GM12878 (cell line): ENCODE results near the gene PSMA7. TPM values are rescaled to one million over a fixed set of nuclear protein-coding genes. Genes with fewer than 3 reads are reported as not detected.

Experiments
- ATAC-seq: fragments of 200-7000 bp; cut with Tn5 transposase; 3 replicates; pipeline ENCODE4 v1.9.1; 2020; ENCODE audit warnings: mild to moderate bottlenecking, moderate library complexity
- BruUV-seq: library from RNA; stranded (reverse); fragments of 400-500 nt; replicated peaks from 2 replicates; lab custom pipeline; 2021; lab: Mats Ljungman, UMichigan
- CTCF ChIA-PET: fragments of 300-600 bp; sonication (Branson Sonifier 250); formaldehyde crosslinking; extraction: SDS; loops from one replicate; lab custom pipeline; 2021; ENCODE audit warnings: inconsistent platforms; lab: Yijun Ruan, JAX
- POLR2A ChIA-PET: fragments of 350-600 bp; formaldehyde crosslinking; extraction: SDS; loops from one replicate; lab custom pipeline; 2021; ENCODE audit warnings: inconsistent platforms; lab: Charles Lee
- RAD21 ChIA-PET: fragments of 300-600 bp; sonication (Branson Sonifier 250); formaldehyde crosslinking; loops from one replicate; lab custom pipeline; 2023; ENCODE audit warnings: antibody characterized with exemption; ENCODE audit not compliant: unreplicated experiment; lab: Charles Lee
- SMC1A ChIA-PET: fragments of 300-600 bp; sonication (Branson Sonifier 250); formaldehyde crosslinking; loops from one replicate; lab custom pipeline; 2023; ENCODE audit not compliant: unreplicated experiment, uncharacterized antibody; lab: Charles Lee
- DNase-seq: peaks from one replicate; pipeline ENCODE4 v3.0.0-alpha.2; 2011; ENCODE audit warnings: low read depth, low spot score
- FAIRE-seq: peaks from 3 replicates; lab custom pipeline; 2011; peaks lifted over from hg19 to GRCh38; lab: Jason Lieb, UNC
- H2AFZ ChIP-seq: 2 replicates; pipeline ENCODE4 v1.6.0; 2011; ENCODE audit warnings: low read depth, low read length, control low read depth; ENCODE audit not compliant: control insufficient read depth
- H3K27ac ChIP-seq: 2 replicates; pipeline ENCODE4 v1.5.1; 2011; ENCODE audit warnings: control low read depth; ENCODE audit not compliant: control insufficient read depth, insufficient read depth
- H3K27me3 ChIP-seq, 2 experiments: replicated peaks in 1 of 2; 2 replicates each; pipeline versions ENCODE4 v1.6.0 to v1.6.1; 2011; ENCODE audit warnings: low read length in 1 of 2; ENCODE audit not compliant: control insufficient read depth in 2 of 2, insufficient read depth in 2 of 2
- H3K36me3 ChIP-seq, 2 experiments: 2 replicates each; pipeline ENCODE4 v1.5.1; 2011; ENCODE audit warnings: low read length in 1 of 2; ENCODE audit not compliant: control insufficient read depth in 2 of 2, insufficient read depth in 2 of 2
- H3K4me1 ChIP-seq: 2 replicates; pipeline ENCODE4 v1.6.1; 2011; ENCODE audit warnings: mild to moderate bottlenecking, low read length, moderate library complexity, mixed read lengths; ENCODE audit not compliant: control insufficient read depth, insufficient read depth
- H3K4me2 ChIP-seq: 2 replicates; pipeline ENCODE4 v1.6.0; 2011; ENCODE audit warnings: control low read depth; ENCODE audit not compliant: control insufficient read depth, insufficient read depth
- H3K4me3 ChIP-seq: fragments of 200-600 bp; sonication (generic); 2 replicates; pipeline ENCODE4 v1.5.1; 2016
- H3K79me2 ChIP-seq: 2 replicates; pipeline ENCODE4 v1.6.0; 2011; ENCODE audit warnings: low read length; ENCODE audit not compliant: control insufficient read depth, insufficient read depth
- H3K9ac ChIP-seq: 2 replicates; pipeline ENCODE4 v1.8.0; 2011; ENCODE audit warnings: low read length, control low read depth, mixed read lengths; ENCODE audit not compliant: control insufficient read depth, insufficient read depth
- H3K9me3 ChIP-seq: replicated peaks from 3 replicates; pipeline ENCODE4 v1.5.1; 2011; ENCODE audit warnings: mild to moderate bottlenecking, low read length; ENCODE audit not compliant: control insufficient read depth, insufficient read depth
- H4K20me1 ChIP-seq: 2 replicates; pipeline ENCODE4 v1.6.0; 2011; ENCODE audit not compliant: control insufficient read depth, insufficient read depth
- MEF2B ChIP-seq: fragments of 450-650 bp; IDR thresholded peaks from 2 replicates; pipeline ENCODE4 v1.6.1; 2018; ENCODE audit warnings: mild to moderate bottlenecking, moderate library complexity; ENCODE audit not compliant: partially characterized antibody, poor library complexity, severe bottlenecking
- MXI1 ChIP-seq: fragments of 150-350 bp; IDR thresholded peaks from 2 replicates; pipeline ENCODE4 v1.6.1; 2011; ENCODE audit warnings: low read depth, mild to moderate bottlenecking, inconsistent platforms, low read length, improper control_type of control experiment
- NFIC ChIP-seq: IDR thresholded peaks from 2 replicates; pipeline ENCODE4 v1.6.1; 2012; ENCODE audit warnings: low read depth, mild to moderate bottlenecking, inconsistent platforms, low read length, moderate library complexity
- ZNF384 ChIP-seq: IDR thresholded peaks from 2 replicates; pipeline ENCODE4 v1.6.1; 2012; ENCODE audit warnings: low read depth, mild to moderate bottlenecking, low read length, improper control_type of control experiment, borderline replicate concordance
- WGBS: methylation state at CpG from one replicate; pipeline ENCODE4 v1.1.6; 2016; ENCODE audit warnings: low lambda C conversion rate; ENCODE audit not compliant: insufficient replicate concordance, insufficient coverage; ENCODE audit errors: missing lambda C conversion rate; 5-methylcytosine and 5-hydroxymethylcytosine counted together
- in situ Hi-C: fragments of 300-500 bp; cut with MboI; formaldehyde crosslinking; loops from 9 replicates; pipeline ENCODE4 v1.14.3; 2018; ENCODE audit warnings: mixed read lengths
- intact Hi-C: fragments of 100-400 bp; cut with micrococcal nuclease; formaldehyde crosslinking; loops from one replicate; pipeline ENCODE4 v1.14.2; 2022; ENCODE audit not compliant: unreplicated experiment
- polyA plus RNA-seq, 11 experiments: library from polyadenylated mRNA; depleted of rRNA in 4 of 11; unstranded in 6 of 11; stranded (reverse) in 5 of 11; fragments of >200 nt; fragmentation: Nextera tagmentation in 4 of 11; fragmentation: Illumina TruSeq in 1 of 11; extraction: Ambion mirVana in 4 of 11; extraction: Trizol in 1 of 11; gene quantifications; 1 replicate in 1 of 11; 2 replicates in 10 of 11; pipeline versions ENCODE4 v1.2.1 to v1.2.3, GENCODE V29; 2011 to 2016; ENCODE audit warnings: inconsistent platforms in 2 of 11, missing spikeins in 2 of 11, low read depth in 1 of 11
- total RNA-seq, 4 experiments: library from RNA; depleted of rRNA in 3 of 4; stranded (reverse); fragments of >200 nt in 3 of 4; fragmentation: Illumina TruSeq in 1 of 4; extraction: Trizol in 1 of 4; gene quantifications; 2 replicates each; pipeline versions ENCODE4 v1.2.1 to v1.2.3, GENCODE V29; 2013 to 2021
- TF ChIP-seq, protein P1 (sequence below): fragments of 450-650 bp; IDR thresholded peaks from 2 replicates; pipeline ENCODE4 v1.6.1; 2017; ENCODE audit warnings: low read depth, mild to moderate bottlenecking, moderate library complexity
- TF ChIP-seq, protein P2 (sequence below): IDR thresholded peaks from 2 replicates; pipeline ENCODE4 v1.6.1; 2011; ENCODE audit warnings: low read depth, mild to moderate bottlenecking, low read length, moderate library complexity, borderline replicate concordance; ENCODE audit errors: extremely low read depth
- TF ChIP-seq, protein P3 (sequence below): fragments of 450-650 bp; formaldehyde crosslinking; IDR thresholded peaks from 2 replicates; pipeline ENCODE4 v1.4.0; 2022; ENCODE audit warnings: mild to moderate bottlenecking, moderate library complexity
- TF ChIP-seq, protein P4 (sequence below): IDR thresholded peaks from 2 replicates; pipeline ENCODE4 v1.6.1; 2012; ENCODE audit warnings: low read depth, low read length, improper control_type of control experiment
- TF ChIP-seq, protein P5 (sequence below): fragments of 450-650 bp; IDR thresholded peaks from 2 replicates; pipeline ENCODE4 v1.6.1; 2017; ENCODE audit warnings: mild to moderate bottlenecking, low read depth, inconsistent platforms; ENCODE audit not compliant: poor library complexity, severe bottlenecking

The PSMA7 gene
- total and polyA plus RNA-seq, 10 of the 15 experiments (the other 5 are each of a cell fraction or from before 2014, with no cell fraction given), result 216 to 857 (median 368) TPM

DNA sequence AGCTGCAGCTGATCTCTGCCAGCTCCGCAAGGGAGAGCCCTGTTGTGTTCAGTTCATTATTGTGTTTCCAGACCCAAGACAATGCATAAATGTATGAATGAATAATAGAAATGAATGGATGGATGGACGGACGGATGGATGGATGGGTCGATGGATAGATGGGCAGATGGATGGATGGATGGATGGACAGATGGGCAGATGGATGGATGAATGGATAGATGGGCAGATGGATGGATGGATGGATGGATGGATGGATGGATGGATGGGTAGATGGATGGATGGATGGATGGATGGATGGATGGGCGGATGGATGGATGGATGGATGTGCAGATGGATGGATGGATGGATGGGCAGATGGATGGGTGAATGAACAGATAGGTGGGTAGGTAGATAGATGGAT, 37.6 kb downstream of the PSMA7 start:
- POLR2A ChIA-PET, result no interaction called here
- H2AFZ ChIP-seq, result no peak overlapping the region
- intact Hi-C loops, result no loop called here
- no TSS peak for BruUV-seq
- no peak for FAIRE-seq
- H3K4me3 ChIP-seq, result no peak overlapping the region
- WGBS, result 45% methylated on average over 5 of the region's 5 CpGs
- H3K4me1 ChIP-seq, result no peaks in the 10 kb centered on the region
- peaks cover 12% of the 10 kb centered on the region; the same call in 1 of the 3 replicates for H3K9me3 ChIP-seq
- H3K4me2 ChIP-seq, result no peak overlapping the region
- H3K27ac ChIP-seq, result no peak overlapping the region
- DNase-seq, result no peak
- SMC1A ChIA-PET, result no interaction called here
- RAD21 ChIA-PET, result no interaction called here
- H3K9ac ChIP-seq, result no peak overlapping the region
- no peaks in the 10 kb centered on the region for H3K36me3 ChIP-seq
- no peak for ATAC-seq
- TF ChIP-seq MXI1 (no peak), NFIC (no peak), MEF2B (no peak), ZNF384 (no peak)
- TF ChIP-seq, protein P1, sequence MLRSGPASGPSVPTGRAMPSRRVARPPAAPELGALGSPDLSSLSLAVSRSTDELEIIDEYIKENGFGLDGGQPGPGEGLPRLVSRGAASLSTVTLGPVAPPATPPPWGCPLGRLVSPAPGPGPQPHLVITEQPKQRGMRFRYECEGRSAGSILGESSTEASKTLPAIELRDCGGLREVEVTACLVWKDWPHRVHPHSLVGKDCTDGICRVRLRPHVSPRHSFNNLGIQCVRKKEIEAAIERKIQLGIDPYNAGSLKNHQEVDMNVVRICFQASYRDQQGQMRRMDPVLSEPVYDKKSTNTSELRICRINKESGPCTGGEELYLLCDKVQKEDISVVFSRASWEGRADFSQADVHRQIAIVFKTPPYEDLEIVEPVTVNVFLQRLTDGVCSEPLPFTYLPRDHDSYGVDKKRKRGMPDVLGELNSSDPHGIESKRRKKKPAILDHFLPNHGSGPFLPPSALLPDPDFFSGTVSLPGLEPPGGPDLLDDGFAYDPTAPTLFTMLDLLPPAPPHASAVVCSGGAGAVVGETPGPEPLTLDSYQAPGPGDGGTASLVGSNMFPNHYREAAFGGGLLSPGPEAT, result no peak
- TF ChIP-seq, protein P2, sequence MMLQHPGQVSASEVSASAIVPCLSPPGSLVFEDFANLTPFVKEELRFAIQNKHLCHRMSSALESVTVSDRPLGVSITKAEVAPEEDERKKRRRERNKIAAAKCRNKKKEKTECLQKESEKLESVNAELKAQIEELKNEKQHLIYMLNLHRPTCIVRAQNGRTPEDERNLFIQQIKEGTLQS, result no peak
- TF ChIP-seq, protein P3, sequence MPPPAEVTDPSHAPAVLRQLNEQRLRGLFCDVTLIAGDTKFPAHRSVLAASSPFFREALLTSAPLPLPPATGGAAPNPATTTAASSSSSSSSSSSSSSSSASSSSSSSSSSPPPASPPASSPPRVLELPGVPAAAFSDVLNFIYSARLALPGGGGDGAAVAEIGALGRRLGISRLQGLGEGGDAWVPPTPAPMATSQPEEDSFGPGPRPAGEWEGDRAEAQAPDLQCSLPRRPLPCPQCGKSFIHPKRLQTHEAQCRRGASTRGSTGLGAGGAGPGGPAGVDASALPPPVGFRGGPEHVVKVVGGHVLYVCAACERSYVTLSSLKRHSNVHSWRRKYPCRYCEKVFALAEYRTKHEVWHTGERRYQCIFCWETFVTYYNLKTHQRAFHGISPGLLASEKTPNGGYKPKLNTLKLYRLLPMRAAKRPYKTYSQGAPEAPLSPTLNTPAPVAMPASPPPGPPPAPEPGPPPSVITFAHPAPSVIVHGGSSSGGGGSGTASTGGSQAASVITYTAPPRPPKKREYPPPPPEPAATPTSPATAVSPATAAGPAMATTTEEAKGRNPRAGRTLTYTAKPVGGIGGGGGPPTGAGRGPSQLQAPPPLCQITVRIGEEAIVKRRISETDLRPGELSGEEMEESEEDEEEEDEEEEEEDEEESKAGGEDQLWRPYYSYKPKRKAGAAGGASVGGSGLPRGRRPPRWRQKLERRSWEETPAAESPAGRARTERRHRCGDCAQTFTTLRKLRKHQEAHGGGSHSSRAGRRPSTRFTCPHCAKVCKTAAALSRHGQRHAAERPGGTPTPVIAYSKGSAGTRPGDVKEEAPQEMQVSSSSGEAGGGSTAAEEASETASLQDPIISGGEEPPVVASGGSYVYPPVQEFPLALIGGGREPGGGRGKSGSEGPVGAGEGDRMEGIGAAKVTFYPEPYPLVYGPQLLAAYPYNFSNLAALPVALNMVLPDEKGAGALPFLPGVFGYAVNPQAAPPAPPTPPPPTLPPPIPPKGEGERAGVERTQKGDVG (CRISPR knock-in tag), result no peak
- TF ChIP-seq, protein P4, sequence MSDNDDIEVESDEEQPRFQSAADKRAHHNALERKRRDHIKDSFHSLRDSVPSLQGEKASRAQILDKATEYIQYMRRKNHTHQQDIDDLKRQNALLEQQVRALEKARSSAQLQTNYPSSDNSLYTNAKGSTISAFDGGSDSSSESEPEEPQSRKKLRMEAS, result no peak
- TF ChIP-seq, protein P5, sequence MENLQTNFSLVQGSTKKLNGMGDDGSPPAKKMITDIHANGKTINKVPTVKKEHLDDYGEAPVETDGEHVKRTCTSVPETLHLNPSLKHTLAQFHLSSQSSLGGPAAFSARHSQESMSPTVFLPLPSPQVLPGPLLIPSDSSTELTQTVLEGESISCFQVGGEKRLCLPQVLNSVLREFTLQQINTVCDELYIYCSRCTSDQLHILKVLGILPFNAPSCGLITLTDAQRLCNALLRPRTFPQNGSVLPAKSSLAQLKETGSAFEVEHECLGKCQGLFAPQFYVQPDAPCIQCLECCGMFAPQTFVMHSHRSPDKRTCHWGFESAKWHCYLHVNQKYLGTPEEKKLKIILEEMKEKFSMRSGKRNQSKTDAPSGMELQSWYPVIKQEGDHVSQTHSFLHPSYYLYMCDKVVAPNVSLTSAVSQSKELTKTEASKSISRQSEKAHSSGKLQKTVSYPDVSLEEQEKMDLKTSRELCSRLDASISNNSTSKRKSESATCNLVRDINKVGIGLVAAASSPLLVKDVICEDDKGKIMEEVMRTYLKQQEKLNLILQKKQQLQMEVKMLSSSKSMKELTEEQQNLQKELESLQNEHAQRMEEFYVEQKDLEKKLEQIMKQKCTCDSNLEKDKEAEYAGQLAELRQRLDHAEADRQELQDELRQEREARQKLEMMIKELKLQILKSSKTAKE, result no peak
- TF ChIP-seq, all 136 proteins: peak for 0
- in situ Hi-C loops, result no loop called here
- H3K79me2 ChIP-seq, result no peaks in the 10 kb centered on the region
- H3K27me3 ChIP-seq, result no peaks in the 10 kb centered on the region
- CTCF ChIA-PET, result no interaction called here
- H4K20me1 ChIP-seq, result no peaks in the 10 kb centered on the region
